ENCODE data around the gene DLGAP4. TPM values are rescaled to one million over a fixed set of nuclear protein-coding genes. Genes with fewer than 3 reads are reported as not detected.

Gene DLGAP4
- total and polyA plus RNA-seq, 2 of the 8 experiments (the other 6 are each of a cell fraction or from before 2014, with no cell fraction given) = 41.2 to 57.2 TPM

DNA sequence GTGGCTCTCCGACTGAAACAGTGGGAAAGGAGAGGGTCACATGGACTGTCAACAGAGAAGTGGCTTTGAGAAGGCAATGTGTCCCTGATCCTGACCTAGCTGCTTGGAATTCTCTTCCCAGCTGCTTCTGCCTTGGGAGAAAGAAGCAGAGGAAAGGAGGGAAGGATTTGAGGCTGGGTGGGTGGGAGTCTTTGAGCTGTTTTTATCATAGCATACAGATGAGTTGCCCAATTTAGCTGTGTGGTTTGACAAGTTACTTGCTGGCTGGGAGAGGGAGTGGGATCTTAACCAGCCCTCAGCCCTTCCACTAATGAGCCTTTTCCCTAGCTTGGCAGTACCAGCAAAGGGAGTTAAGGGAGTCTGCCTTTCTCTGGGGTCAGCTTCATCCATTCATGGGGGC is 184.1 kb downstream of the DLGAP4 start:
- H4K91ac ChIP-seq (replicated peaks; ENCODE audit: insufficient read length, low read length) = no peak overlapping the region
- H3K27me3 ChIP-seq (replicated peaks in 1 of 4; ENCODE audit: control insufficient read depth in 3 of 4, extremely low read depth in 1 of 4, insufficient read depth in 3 of 4, low read length in 3 of 4) = no peaks in the 10 kb centered on the region
- H3K79me2 ChIP-seq (ENCODE audit: control insufficient read depth in 1 of 2, insufficient read depth in 2 of 2, low read length in 2 of 2) = peaks cover 0 to 6% of the 10 kb centered on the region in 2 experiments; a peak in 2 of 4 replicates
- H2BK120ac ChIP-seq (replicated peaks; ENCODE audit: low read depth, low read length) = no peak overlapping the region
- no peaks in the 10 kb centered on the region; a peak in 1 of 8 replicates for H3K36me3 ChIP-seq (ENCODE audit: control insufficient read depth in 2 of 4, insufficient read depth in 4 of 4, low read length in 3 of 4)
- H3K14ac ChIP-seq (ENCODE audit: insufficient read length) = no peak overlapping the region
- H2BK20ac ChIP-seq (ENCODE audit: low read length) = no peak overlapping the region
- H4K8ac ChIP-seq (ENCODE audit: extremely low read depth, insufficient read depth, low read length) = no peak overlapping the region
- no peak for DNase-seq (ENCODE audit: low read depth in 1 of 2, low spot score in 2 of 2)
- no peak overlapping the region for H3K18ac ChIP-seq (ENCODE audit: extremely low read depth, low read length)
- H3K23ac ChIP-seq (ENCODE audit: insufficient read length) = no peak overlapping the region
- no peaks in the 10 kb centered on the region for H3K9me3 ChIP-seq (ENCODE audit: insufficient read depth in 2 of 2, low read depth in 1 of 2, low read length in 1 of 2)
- no peak overlapping the region for H3K4me3 ChIP-seq (ENCODE audit: extremely low read depth in 1 of 4, insufficient read depth in 2 of 4, low read depth in 3 of 4, low read length in 4 of 4)
- H3K4ac ChIP-seq (replicated peaks; ENCODE audit: insufficient read length, low read depth, low read length) = no peak overlapping the region
- H3K9ac ChIP-seq (replicated peaks in 1 of 4; ENCODE audit: extremely low read depth in 1 of 4, low read depth in 3 of 4, low read length in 3 of 4) = no peak overlapping the region
- WGBS, 2 experiments (ENCODE audit: extremely low coverage in 1 of 2, insufficient coverage in 1 of 2, insufficient read length in 1 of 2, insufficient replicate concordance in 2 of 2, low coverage in 1 of 2, low lambda C conversion rate in 2 of 2, missing lambda C conversion rate in 1 of 2) = 91% methylated on average over 1 of the region's 1 CpG; no CpG with 5 or more reads in 1 of the 2 experiments
- H3K4me2 ChIP-seq (ENCODE audit: insufficient read depth in 1 of 2, low read depth in 2 of 2, low read length in 2 of 2) = no peak overlapping the region
- H3K56ac ChIP-seq (replicated peaks; ENCODE audit: insufficient read length, low read depth, low read length) = no peak overlapping the region
- POLR2A ChIA-PET (ENCODE audit: partially characterized antibody) = no interaction called here
- no peak overlapping the region for H2BK15ac ChIP-seq (ENCODE audit: low read length)
- no peak for TF ChIP-seq KDM4A (IDR thresholded peaks at IDR 0.05; ENCODE audit: low read depth, low read length, severe bottlenecking)
- TF ChIP-seq HDAC6 (IDR thresholded peaks at IDR 0.05; ENCODE audit: low read depth, low read length) = no peak
- no peak for TF ChIP-seq MAFK (IDR thresholded peaks at IDR 0.05; ENCODE audit: low read depth, low read length)
- TF ChIP-seq CREB1 (IDR thresholded peaks at IDR 0.05) = no peak
- no peak for TF ChIP-seq ASH2L (IDR thresholded peaks at IDR 0.05; ENCODE audit: low read length)
- no peak for TF ChIP-seq KDM5A (IDR thresholded peaks at IDR 0.05; ENCODE audit: low read length)
- no peak for TF ChIP-seq SP1 (IDR thresholded peaks at IDR 0.05; ENCODE audit: low read depth, low read length)
- TF ChIP-seq TAF1 (IDR thresholded peaks at IDR 0.05; ENCODE audit: low read depth, low read length) = no peak
- TF ChIP-seq CBX8 (IDR thresholded peaks at IDR 0.05; ENCODE audit: borderline replicate concordance, low read depth, low read length) = no peak
- TF ChIP-seq SP2 (IDR thresholded peaks at IDR 0.05; ENCODE audit: low read length) = no peak
- no peak for TF ChIP-seq GTF2F1 (IDR thresholded peaks at IDR 0.05; ENCODE audit: borderline replicate concordance, low read depth, low read length)
- TF ChIP-seq RNF2 (IDR thresholded peaks at IDR 0.05; ENCODE audit: borderline replicate concordance, low read depth, low read length, missing control alignments, poor library complexity, severe bottlenecking) = no peak
- no peak for TF ChIP-seq TEAD4 (IDR thresholded peaks at IDR 0.05; ENCODE audit: low read depth, low read length)
- H4K5ac ChIP-seq (ENCODE audit: insufficient read length, low read depth, low read length) = no peak overlapping the region
- no peak overlapping the region for H2AFZ ChIP-seq (ENCODE audit: low read length)
- H2BK12ac ChIP-seq (ENCODE audit: low read depth, low read length) = no peak overlapping the region
- FAIRE-seq = no peak
- H3K23me2 ChIP-seq (ENCODE audit: low read depth, low read length) = no peaks in the 10 kb centered on the region
- H2AK5ac ChIP-seq (ENCODE audit: low read depth, low read length) = no peak overlapping the region
- H3K27ac ChIP-seq (ENCODE audit: low read depth, low read length) = no peak overlapping the region
- no peak overlapping the region for H2BK5ac ChIP-seq (ENCODE audit: low read depth, low read length)
- H3K4me1 ChIP-seq (replicated peaks in 1 of 4; ENCODE audit: control insufficient read depth in 3 of 4, insufficient read depth in 4 of 4, low read length in 3 of 4) = peaks cover 0 to 3% (median 0%) of the 10 kb centered on the region in 4 experiments; a peak in 2 of 7 replicates
- CTCF ChIA-PET (ENCODE audit: partially characterized antibody) = interaction anchor here (0.9 to 4.3 kb wide), 8 partner anchors 10 to 288 kb away, joined by 3 to 19 read pairs (median 4); partner anchors contain the start of gene RAB5IF
- H3K79me1 ChIP-seq (ENCODE audit: low read depth, low read length) = peaks cover 18% of the 10 kb centered on the region; the same call in 1 of the 2 replicates
- H4K20me1 ChIP-seq (replicated peaks in 1 of 2; ENCODE audit: control insufficient read depth in 1 of 2, insufficient read depth in 2 of 2, low read length in 2 of 2) = peaks cover 14 to 24% of the 10 kb centered on the region in 2 experiments

Data from H1 (cell line).